Testis (tissue), 3 donors: Measurements from ENCODE around the gene KIAA1671. TPM values are rescaled to one million over a fixed set of nuclear protein-coding genes. Genes with fewer than 3 reads are reported as not detected.

Source experiments
- DNase-seq: peaks from one replicate; pipeline ENCODE4 v3.0.0-alpha.2; 2019
- H3K27ac ChIP-seq, 2 donors: fragments of 200-600 bp; sonication (generic); one replicate each; pipeline ENCODE4 v1.5.1; 2019
- H3K27me3 ChIP-seq: fragments of 200-600 bp; sonication (generic); one replicate; pipeline ENCODE4 v1.5.1; 2019
- H3K36me3 ChIP-seq: fragments of 200-600 bp; sonication (generic); one replicate; pipeline ENCODE4 v1.5.1; 2017; ENCODE audit warnings: low read depth; ENCODE audit errors: missing control alignments
- H3K4me1 ChIP-seq: fragments of 200-600 bp; sonication (generic); one replicate; pipeline ENCODE4 v1.5.1; 2019
- H3K4me3 ChIP-seq, 2 donors: fragments of 200-600 bp; sonication (generic); one replicate each; pipeline ENCODE4 v1.5.1; 2017 to 2019
- H3K9me3 ChIP-seq: fragments of 200-600 bp; sonication (generic); one replicate; pipeline ENCODE4 v1.5.1; 2017
- CTCF ChIP-seq, 3 experiments: fragments of 450-650 bp in 2 of 3; fragments of 200-600 bp in 1 of 3; sonication (generic) in 1 of 3; IDR thresholded peaks; one replicate each; pipeline ENCODE4 v1.5.1; 2016 to 2019; ENCODE audit warnings: antibody characterized with exemption in 3 of 3, mild to moderate bottlenecking in 2 of 3, moderate library complexity in 1 of 3
- POLR2A ChIP-seq: fragments of 450-650 bp; IDR thresholded peaks from one replicate; pipeline ENCODE4 v1.6.1; 2017; ENCODE audit warnings: antibody characterized with exemption, mild to moderate bottlenecking, moderate library complexity
- WGBS, 2 donors: methylation state at CpG; one replicate each; pipeline ENCODE4 v1.1.5; 2018; 5-methylcytosine and 5-hydroxymethylcytosine counted together
- intact Hi-C: fragments of 100-400 bp; cut with DNase I; formaldehyde crosslinking; loops from one replicate; pipeline ENCODE4 v1.15.1; 2023; ENCODE audit warnings: low total_unique reads
- polyA plus RNA-seq: library from polyadenylated mRNA; stranded (reverse); fragments of 350-450 nt; fragmentation: Illumina TruSeq; extraction: RNeasy Lipid Tissue Mini Kit (QIAGEN cat#74804); gene quantifications from one replicate; pipeline ENCODE4 v1.2.3, GENCODE V29; 2014; ENCODE audit warnings: low read depth, low replicate concordance; ENCODE audit not compliant: insufficient read depth
- total RNA-seq, 2 donors: library from RNA; depleted of rRNA; stranded (reverse); fragments of >200 nt; gene quantifications; one replicate each; pipeline ENCODE4 v1.2.3, GENCODE V29; 2016

The KIAA1671 gene
- total and polyA plus RNA-seq, 3 donors from 2014 or later, result 16.8 to 28.6 (median 24.4) TPM

- 25 to 26% methylated on average over 3 to 4 of the region's 4 CpGs for WGBS, 2 donors
- TF ChIP-seq POLR2A, result no peak
- no peak for TF ChIP-seq CTCF (IDR thresholded peaks at IDR 0.05)
- Histone ChIP-seq H3K27me3 (no peaks in the 10 kb centered on the region), H3K36me3 (no peaks in the 10 kb centered on the region), H3K4me3 (no peak overlapping the region), H3K9me3 (no peaks in the 10 kb centered on the region), H3K4me1 (peaks cover 21% of the 10 kb centered on the region), H3K27ac (no peak overlapping the region)
- intact Hi-C loops, result no loop called here
- no peak for DNase-seq
Measured at GRCh38 chr22:24954114-24954463, 1.6 kb downstream of the KIAA1671 start.

- no peak for DNase-seq
- intact Hi-C loops, result no loop called here
- Histone ChIP-seq H3K4me3 (no peak overlapping the region), H3K36me3 (no peaks in the 10 kb centered on the region), H3K9me3 (no peaks in the 10 kb centered on the region), H3K27ac (no peak overlapping the region), H3K27me3 (no peaks in the 10 kb centered on the region), H3K4me1 (peaks cover 21% of the 10 kb centered on the region)
- no peak for TF ChIP-seq CTCF (IDR thresholded peaks at IDR 0.05)
- WGBS, 2 donors, result 75 to 79% methylated on average over 8 of the region's 8 CpGs
Measured at GRCh38 chr22:24954856-24955255, 2.3 kb downstream of the KIAA1671 start.

GRCh38 chr22:24957043-24957442, 4.5 kb downstream of the KIAA1671 start:
- no peaks in the 10 kb centered on the region for H3K36me3 ChIP-seq
- intact Hi-C loops, result no loop called here
- 81 to 97% methylated on average over 2 of the region's 2 CpGs for WGBS, 2 donors
- DNase-seq, result no peak
- H3K4me1 ChIP-seq, result peaks cover 21% of the 10 kb centered on the region
- no peak overlapping the region for H3K27ac ChIP-seq
- no peak overlapping the region for H3K4me3 ChIP-seq
- no peaks in the 10 kb centered on the region for H3K27me3 ChIP-seq
- H3K9me3 ChIP-seq, result no peaks in the 10 kb centered on the region
- TF ChIP-seq POLR2A, result no peak
- no peak for TF ChIP-seq CTCF (IDR thresholded peaks at IDR 0.05)

- Histone ChIP-seq H3K36me3 (no peaks in the 10 kb centered on the region), H3K27ac (no peak overlapping the region)
- TF ChIP-seq CTCF (IDR thresholded peaks at IDR 0.05) (no peak), POLR2A (no peak)
Measured at GRCh38 chr22:24961217-24961844, 8.8 kb downstream of the KIAA1671 start.

GRCh38 chr22:24962094-24962493, 9.6 kb downstream of the KIAA1671 start:
- Histone ChIP-seq H3K4me3 (no peak overlapping the region), H3K27me3 (no peaks in the 10 kb centered on the region), H3K36me3 (no peaks in the 10 kb centered on the region), H3K9me3 (no peaks in the 10 kb centered on the region), H3K4me1 (peaks cover 9% of the 10 kb centered on the region), H3K27ac (no peak overlapping the region)
- intact Hi-C loops, result no loop called here
- DNase-seq, result no peak
- TF ChIP-seq CTCF (IDR thresholded peaks at IDR 0.05), result no peak
- WGBS, 2 donors, result 91 to 93% methylated on average over 8 of the region's 8 CpGs

More at GRCh38 chr22:24961217-24961844, 8.8 kb downstream of the KIAA1671 start:
- H3K27me3 ChIP-seq, result no peaks in the 10 kb centered on the region
- peaks cover 6% of the 10 kb centered on the region for H3K4me1 ChIP-seq
- no peak overlapping the region for H3K4me3 ChIP-seq
- DNase-seq, result no peak
- no peaks in the 10 kb centered on the region for H3K9me3 ChIP-seq
- intact Hi-C loops, result no loop called here
- 87 to 95% methylated on average over 11 of the region's 11 CpGs for WGBS, 2 donors
